IMR-90 (cell line): ENCODE results near the gene SRPK3.

Experiments used
- CTCF ChIP-seq: conservative IDR thresholded peaks from 2 replicates; pipeline ENCODE4 v1.5.1; 2012; ENCODE audit warnings: mild to moderate bottlenecking, low read depth, low read length, improper control_type of control experiment
- FOS ChIP-seq: fragments of 150-350 bp; IDR thresholded peaks from 2 replicates; pipeline ENCODE4 v1.6.1; 2016; ENCODE audit warnings: low read depth, low read length
- POLR2A ChIP-seq: IDR thresholded peaks from 2 replicates; pipeline ENCODE4 v1.6.1; 2012; ENCODE audit warnings: mild to moderate bottlenecking, low read depth, low read length

- TF ChIP-seq CTCF (no peak), FOS (no peak), POLR2A (no peak)
Observed at GRCh38 chrX:153740631-153741222, 40.1 kb upstream of the SRPK3 start.
